Measurements from ENCODE around the gene TRIM68.

DNA sequence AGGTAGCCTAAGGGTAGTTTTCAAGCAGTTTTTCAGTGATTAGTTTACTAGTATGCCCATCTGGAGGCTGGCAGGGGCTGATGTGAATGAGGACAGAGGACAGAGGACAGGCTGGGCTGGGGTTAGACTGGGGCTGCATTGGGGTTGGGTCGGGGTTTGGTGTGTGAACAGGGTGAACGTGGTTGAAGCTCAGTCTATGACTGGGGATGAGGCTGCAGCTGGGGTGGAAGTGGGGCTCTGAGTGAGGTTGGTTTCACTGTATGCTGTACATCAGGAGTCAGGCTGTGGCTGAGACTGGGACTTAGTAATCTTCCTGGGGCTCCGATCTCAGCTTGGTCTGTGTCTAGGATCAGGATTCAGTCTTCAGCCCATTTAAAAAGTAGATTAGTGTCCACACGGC is 36.2 kb upstream of the TRIM68 start:
- TF ChIP-seq, protein P1, sequence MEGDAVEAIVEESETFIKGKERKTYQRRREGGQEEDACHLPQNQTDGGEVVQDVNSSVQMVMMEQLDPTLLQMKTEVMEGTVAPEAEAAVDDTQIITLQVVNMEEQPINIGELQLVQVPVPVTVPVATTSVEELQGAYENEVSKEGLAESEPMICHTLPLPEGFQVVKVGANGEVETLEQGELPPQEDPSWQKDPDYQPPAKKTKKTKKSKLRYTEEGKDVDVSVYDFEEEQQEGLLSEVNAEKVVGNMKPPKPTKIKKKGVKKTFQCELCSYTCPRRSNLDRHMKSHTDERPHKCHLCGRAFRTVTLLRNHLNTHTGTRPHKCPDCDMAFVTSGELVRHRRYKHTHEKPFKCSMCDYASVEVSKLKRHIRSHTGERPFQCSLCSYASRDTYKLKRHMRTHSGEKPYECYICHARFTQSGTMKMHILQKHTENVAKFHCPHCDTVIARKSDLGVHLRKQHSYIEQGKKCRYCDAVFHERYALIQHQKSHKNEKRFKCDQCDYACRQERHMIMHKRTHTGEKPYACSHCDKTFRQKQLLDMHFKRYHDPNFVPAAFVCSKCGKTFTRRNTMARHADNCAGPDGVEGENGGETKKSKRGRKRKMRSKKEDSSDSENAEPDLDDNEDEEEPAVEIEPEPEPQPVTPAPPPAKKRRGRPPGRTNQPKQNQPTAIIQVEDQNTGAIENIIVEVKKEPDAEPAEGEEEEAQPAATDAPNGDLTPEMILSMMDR (conservative IDR thresholded peaks at IDR 0.05; ENCODE audit: low read length): no peak
- no peak for TF ChIP-seq EZH2phosphoT487 (IDR thresholded peaks at IDR 0.05; ENCODE audit: borderline replicate concordance)

Data from Loucy (cell line).